Erythroblast (primary cell): Measurements from ENCODE around the gene KRTAP5-4.

Experiments used
- GATA1 ChIP-seq: IDR thresholded peaks from 2 replicates; pipeline ENCODE4 v1.6.1; 2011; ENCODE audit warnings: low read depth, mild to moderate bottlenecking, control low read depth, low read length, moderate library complexity
- POLR2A ChIP-seq: IDR thresholded peaks from 2 replicates; pipeline ENCODE4 v1.6.1; 2011; ENCODE audit warnings: mild to moderate bottlenecking, low read length

- TF ChIP-seq POLR2A (no peak), GATA1 (no peak)
Observed at GRCh38 chr11:1623716-1624115, 1.8 kb upstream of the KRTAP5-4 start.
